Stimulated activated effector memory CD8-positive, alpha-beta T cell treated with anti-CD3 and anti-CD28 coated beads, Interleukin-12 subunit alpha, Interleukin-12 subunit beta, amount 100 ng/mL, for 72 hours (primary cell): Measurements from ENCODE around the gene PFN4.
"Not testable (repeated sequence)": the region's sequence is repeated elsewhere in the genome, so short reads cannot be mapped to it uniquely, and the experiment has no call there.

Source experiments
- ATAC-seq: fragments of 150-1000 bp; cut with Tn5 transposase; 2 replicates; pipeline ENCODE4 v1.10.0; 2021
- DNase-seq, 2 donors: peaks; one replicate each; pipeline ENCODE4 v3.0.0; 2021 to 2022; ENCODE audit warnings: low spot score in 2 of 2
- H3K27ac Mint-ChIP-seq: one replicate; pipeline ENCODE4 v1.8.0; 2022; ENCODE audit warnings: mild to moderate bottlenecking, mixed read lengths
- H3K36me3 Mint-ChIP-seq: one replicate; pipeline ENCODE4 v1.8.0; 2022; ENCODE audit warnings: mild to moderate bottlenecking, mixed read lengths
- H3K4me1 Mint-ChIP-seq: one replicate; pipeline ENCODE4 v1.8.0; 2022; ENCODE audit warnings: mixed read lengths
- H3K4me3 Mint-ChIP-seq: one replicate; pipeline ENCODE4 v1.8.0; 2022; ENCODE audit warnings: mild to moderate bottlenecking, mixed read lengths
- H3K9me3 Mint-ChIP-seq: one replicate; pipeline ENCODE4 v1.8.0; 2022; ENCODE audit warnings: mixed read lengths

The PFN4 gene

DNA sequence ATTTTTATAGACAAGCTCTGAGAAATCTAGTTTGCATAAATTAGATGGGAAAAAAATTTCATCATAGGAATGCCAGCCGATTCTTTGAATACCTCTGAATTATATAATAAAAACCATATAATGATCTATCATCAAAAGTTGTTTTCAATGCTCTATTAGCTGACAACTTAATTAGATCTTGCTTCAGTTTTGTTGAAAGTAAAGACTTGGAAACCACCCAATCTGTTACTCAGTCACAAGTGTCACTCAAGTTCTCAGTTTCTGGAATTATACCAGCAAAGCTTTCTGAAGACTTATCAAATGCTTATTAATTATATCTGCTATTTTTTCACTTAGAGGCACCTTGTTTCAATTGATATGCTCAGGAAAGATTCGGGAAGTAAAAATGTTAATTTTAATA is 21.1 kb downstream of the PFN4 start:
- ATAC-seq, result no peak
- Mint-ChIP-seq H3K36me3 (no peaks in the 10 kb centered on the region), H3K4me1 (no peaks in the 10 kb centered on the region), H3K4me3 (no peak overlapping the region), H3K27ac (no peak overlapping the region), H3K9me3 (peaks cover 9% of the 10 kb centered on the region)
- DNase-seq, result no peak

DNA sequence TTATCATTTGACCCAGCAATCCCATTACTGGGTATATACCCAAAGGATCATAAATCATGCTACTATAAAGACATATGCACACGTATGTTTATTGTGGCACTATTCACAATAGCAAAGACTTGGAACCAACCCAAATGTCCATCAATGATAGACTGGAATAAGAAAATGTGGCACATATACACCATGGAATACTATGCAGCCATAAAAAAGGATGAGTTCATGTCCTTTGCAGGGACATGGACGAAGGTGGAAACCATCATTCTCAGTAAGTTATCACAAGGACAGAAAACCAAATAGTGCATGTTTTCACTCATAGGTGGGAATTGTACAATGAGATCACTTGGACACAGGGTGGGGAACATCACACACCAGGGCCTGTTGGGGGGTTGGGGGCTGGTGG is 22.4 kb downstream of the PFN4 start:
- not testable (repeated sequence) for H3K27ac Mint-ChIP-seq, ATAC-seq, H3K4me3 Mint-ChIP-seq, H3K9me3 Mint-ChIP-seq, DNase-seq, H3K4me1 Mint-ChIP-seq, H3K36me3 Mint-ChIP-seq

DNA sequence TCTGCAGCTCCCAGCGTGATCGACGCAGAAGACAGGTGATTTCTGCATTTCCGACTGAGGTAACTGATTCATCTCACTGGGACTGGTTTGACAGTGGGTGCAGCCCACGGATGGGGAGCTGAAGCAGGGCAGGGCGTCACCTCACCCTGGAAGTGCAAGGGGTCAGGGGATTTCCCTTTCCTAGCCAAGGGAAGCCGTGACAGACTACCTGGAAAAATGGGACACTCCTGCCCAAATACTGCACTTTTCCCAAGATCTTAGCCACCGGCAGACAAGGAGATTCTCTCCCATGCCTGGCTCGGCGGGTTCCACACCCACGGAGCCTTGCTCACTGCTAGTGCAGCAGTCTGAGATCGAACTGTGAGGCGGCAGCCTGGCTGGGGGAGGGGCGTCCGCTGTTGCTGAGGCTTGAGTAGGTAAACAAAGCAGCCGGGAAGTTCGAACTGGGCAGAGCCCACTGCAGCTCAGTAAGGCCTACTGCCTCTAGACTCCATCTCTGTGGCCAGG is 27.9 kb downstream of the PFN4 start:
- H3K36me3 Mint-ChIP-seq, result peaks cover 20% of the 10 kb centered on the region
- H3K4me1 Mint-ChIP-seq, ATAC-seq, DNase-seq, H3K4me3 Mint-ChIP-seq, H3K27ac Mint-ChIP-seq, H3K9me3 Mint-ChIP-seq: not testable (repeated sequence)

DNA sequence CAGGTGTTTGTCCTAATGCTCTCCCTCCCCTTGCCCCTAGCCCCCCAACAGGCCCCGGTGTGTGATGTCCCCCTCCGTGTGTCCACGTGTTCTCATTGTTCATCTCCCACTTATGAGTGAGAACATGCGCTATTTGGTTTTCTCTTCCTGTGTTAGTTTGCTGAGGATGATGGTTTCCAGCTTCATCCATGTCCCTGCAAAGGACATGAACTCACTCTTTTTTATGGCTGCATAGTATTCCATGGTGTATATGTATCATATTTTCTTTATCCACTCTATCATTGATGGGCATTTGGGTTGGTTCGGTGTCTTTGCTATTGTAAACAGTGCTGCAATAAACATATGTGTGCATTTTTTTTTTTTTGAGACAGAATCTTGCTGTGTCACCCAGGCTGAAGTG is 29.9 kb downstream of the PFN4 start:
- not testable (repeated sequence) for ATAC-seq, H3K9me3 Mint-ChIP-seq, H3K4me3 Mint-ChIP-seq, DNase-seq, H3K27ac Mint-ChIP-seq, H3K4me1 Mint-ChIP-seq
- H3K36me3 Mint-ChIP-seq, result peaks cover 30% of the 10 kb centered on the region

DNA sequence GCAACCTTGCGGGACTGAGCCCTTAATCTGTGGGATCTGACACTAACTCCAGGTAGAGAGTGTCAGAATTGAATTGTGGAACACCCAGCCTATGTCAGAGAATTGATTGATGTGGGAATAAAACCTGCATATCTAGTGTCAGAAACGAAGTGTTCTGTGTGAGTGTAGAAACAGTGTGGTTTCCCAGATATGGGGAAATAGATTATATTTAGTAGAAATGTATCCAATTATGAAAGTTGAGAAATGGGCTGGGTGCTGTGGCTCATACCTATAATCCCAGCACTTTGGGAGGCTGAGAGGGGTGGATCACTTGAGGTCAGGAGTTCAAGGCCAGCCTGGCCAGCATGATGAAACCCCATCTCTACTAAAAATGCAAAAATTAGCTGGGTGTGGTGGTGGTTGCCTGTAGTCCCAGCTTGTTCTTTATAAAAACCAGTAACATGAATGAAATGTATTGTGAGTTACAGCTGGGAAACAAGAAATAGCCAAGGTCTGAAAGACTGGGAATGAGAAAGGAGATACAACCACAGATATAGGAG is 34.2 kb downstream of the PFN4 start:
- DNase-seq, result no peak
- Mint-ChIP-seq H3K4me1 (peaks cover 9% of the 10 kb centered on the region), H3K27ac (no peak overlapping the region), H3K4me3 (no peak overlapping the region), H3K36me3 (peaks cover 23% of the 10 kb centered on the region), H3K9me3 (peaks cover 2% of the 10 kb centered on the region)
- ATAC-seq, result no peak

DNA sequence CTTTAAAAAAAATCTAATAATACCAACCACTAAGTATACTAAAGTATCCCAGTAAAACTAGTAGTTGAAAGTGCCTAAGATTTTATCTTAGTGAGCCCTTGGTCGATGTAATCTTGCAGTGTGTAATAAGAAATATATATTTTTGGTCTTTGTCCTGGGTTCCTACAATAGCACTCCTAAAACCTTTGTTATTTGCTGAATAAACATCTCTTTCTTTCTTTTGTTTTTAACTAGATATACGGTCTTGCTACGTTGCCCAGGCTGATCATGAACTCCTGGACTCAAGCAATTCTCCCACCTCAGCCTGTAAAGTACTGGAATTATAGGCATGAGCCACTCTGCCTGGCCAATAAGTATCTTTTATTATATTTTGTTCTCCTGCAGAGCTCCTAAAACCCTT is 36.1 kb downstream of the PFN4 start:
- H3K9me3 Mint-ChIP-seq, result no peaks in the 10 kb centered on the region
- H3K4me3 Mint-ChIP-seq, result no peak overlapping the region
- peaks cover 13% of the 10 kb centered on the region for H3K4me1 Mint-ChIP-seq
- H3K36me3 Mint-ChIP-seq, result peaks cover 24% of the 10 kb centered on the region
- ATAC-seq, result no peak
- no peak for DNase-seq
- H3K27ac Mint-ChIP-seq, result no peak overlapping the region

DNA sequence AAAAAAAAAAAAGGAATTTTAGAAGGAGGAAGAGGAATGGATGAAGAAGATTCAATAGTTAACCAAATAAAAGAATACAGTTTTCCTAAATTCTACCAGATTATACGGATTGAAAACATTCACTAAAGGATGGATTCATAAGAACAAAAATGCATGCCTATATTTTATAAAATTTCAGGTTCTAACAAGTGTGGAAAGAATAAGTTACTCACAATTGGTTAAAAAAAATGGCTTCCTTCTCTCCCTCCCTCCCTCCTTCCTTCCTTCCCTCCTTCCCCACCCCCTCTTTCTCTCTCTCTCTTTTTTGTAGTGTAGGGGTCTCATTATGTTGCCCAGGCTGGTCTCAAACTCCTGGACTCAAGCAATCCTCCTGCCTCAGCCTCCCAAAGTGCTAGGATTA is 36.9 kb downstream of the PFN4 start:
- Mint-ChIP-seq H3K4me3 (no peak overlapping the region), H3K9me3 (no peaks in the 10 kb centered on the region), H3K4me1 (peaks cover 13% of the 10 kb centered on the region), H3K36me3 (peaks cover 29% of the 10 kb centered on the region), H3K27ac (no peak overlapping the region)
- no peak for DNase-seq
- no peak for ATAC-seq

DNA sequence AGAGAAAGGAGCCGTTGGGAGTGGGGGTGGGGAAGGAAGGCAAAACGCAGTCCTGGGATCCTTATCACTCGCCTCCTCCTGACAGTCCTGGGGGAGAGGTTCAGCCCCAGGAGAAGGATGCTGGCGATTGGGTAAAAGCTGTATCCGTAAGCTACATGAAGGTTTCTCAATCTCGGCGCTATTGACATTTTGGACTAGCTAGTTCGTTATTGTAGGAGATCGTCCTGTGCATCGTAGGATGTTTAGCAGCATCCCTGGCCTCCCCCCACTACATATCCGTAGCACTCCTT is 38.0 kb downstream of the PFN4 start:
- Mint-ChIP-seq H3K9me3 (no peaks in the 10 kb centered on the region), H3K27ac (peak overlapping the region; percentile 45), H3K4me3 (peak overlapping the region; percentile 76), H3K36me3 (peaks cover 35% of the 10 kb centered on the region), H3K4me1 (peaks cover 13% of the 10 kb centered on the region)
- ATAC-seq, result no peak
- DNase-seq, result no peak

DNA sequence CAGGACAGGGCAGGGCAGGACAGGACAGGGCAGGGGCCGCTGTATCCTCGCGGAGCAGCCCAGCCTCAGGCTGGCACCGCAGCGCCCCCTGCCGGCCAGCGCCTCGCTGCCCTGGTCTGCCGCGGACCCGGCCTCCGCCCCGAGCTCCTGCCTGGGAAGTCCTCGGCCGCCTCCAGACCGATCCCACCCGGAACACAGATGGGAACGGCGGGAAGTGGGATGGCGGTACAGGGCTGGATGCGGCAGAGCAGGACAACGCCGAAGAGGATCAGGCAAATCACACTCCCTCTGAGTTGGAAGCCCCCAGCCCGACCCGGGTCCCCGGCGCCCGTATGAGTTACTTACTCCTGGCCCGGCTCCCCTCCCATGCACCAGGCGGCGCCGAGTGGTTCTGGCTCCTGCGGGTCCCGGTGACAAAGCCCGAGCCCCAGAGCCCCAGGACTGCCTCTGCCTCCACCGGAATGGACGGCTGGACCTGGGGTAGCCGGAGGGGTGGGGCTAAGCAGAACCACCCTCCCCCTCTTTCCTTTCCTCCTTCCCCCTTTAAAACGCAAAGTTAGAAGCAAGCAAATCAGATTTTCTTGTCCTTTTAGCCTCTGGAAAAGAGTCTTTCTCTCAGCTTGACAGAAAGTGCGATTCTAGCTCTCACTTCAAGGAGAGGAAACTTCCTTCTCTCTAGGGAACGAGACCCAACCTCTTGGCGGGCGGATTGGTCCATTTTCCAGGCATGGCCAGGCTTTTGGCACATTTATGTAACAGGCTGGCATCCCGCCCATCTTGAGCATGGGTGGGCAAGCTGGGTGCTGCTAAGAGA is 38.5 kb downstream of the PFN4 start, which contains the start of gene TP53I3:
Gene TP53I3, minus strand, starts transcription at position 449 of the 814 bp plus-strand sequence. CDS start 508 bp downstream, outside the sequence.
- peaks cover 13% of the 10 kb centered on the region for H3K4me1 Mint-ChIP-seq
- ATAC-seq (peak; percentile 97), DNase-seq (peak; percentile 93 to 96)
- H3K4me3 Mint-ChIP-seq, result peak within 1 kb of the TSS; percentile 76
- H3K27ac Mint-ChIP-seq, result peak within 1 kb of the TSS; percentile 45
- no peaks in the 10 kb centered on the region for H3K9me3 Mint-ChIP-seq
- peaks cover 35% of the 10 kb centered on the region for H3K36me3 Mint-ChIP-seq

DNA sequence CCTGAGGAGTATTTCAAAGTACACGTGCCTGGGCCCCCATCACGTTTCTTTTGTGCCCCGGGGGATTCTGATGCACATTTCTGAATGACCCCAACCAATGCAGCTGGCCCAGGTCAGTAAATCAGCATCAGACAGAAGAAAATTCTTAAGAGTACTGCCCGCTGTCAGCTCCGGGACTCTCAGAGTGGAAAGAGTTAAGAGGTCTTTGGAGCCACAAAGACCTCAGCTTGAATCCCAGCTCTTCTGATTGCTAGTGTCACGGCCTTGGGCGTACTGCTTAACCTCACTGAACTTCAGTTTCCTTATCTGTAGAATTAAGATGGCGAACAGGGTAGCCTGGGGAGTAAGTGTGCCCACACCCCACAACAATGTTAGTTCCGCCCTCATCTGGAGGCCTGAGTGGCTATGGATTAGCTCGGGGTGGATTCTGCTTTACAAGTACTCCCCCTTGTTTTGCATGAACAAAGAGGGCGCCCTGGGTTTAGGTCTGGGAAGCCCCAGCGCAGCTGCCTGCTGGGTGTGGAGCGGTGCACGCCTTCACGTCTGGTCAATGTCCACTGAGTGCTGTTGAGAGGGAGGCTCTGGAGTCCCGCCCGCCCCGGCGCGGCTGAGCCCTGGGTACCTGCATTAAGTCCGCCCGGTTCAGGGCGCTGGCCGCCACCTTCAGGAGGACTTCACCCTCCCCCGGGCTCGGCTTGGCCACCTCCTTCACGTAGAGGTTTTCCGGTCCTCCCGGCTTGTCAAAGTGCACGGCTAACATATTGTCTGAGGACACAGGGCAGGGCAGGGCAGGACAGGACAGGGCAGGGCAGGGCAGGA is 39.4 kb downstream of the PFN4 start:
- Mint-ChIP-seq H3K9me3 (no peaks in the 10 kb centered on the region), H3K36me3 (peaks cover 29% of the 10 kb centered on the region), H3K4me1 (peaks cover 13% of the 10 kb centered on the region), H3K27ac (peak overlapping the region; percentile 45), H3K4me3 (peak overlapping the region; percentile 76)
- DNase-seq, result no peak
- peak; percentile 70 for ATAC-seq

DNA sequence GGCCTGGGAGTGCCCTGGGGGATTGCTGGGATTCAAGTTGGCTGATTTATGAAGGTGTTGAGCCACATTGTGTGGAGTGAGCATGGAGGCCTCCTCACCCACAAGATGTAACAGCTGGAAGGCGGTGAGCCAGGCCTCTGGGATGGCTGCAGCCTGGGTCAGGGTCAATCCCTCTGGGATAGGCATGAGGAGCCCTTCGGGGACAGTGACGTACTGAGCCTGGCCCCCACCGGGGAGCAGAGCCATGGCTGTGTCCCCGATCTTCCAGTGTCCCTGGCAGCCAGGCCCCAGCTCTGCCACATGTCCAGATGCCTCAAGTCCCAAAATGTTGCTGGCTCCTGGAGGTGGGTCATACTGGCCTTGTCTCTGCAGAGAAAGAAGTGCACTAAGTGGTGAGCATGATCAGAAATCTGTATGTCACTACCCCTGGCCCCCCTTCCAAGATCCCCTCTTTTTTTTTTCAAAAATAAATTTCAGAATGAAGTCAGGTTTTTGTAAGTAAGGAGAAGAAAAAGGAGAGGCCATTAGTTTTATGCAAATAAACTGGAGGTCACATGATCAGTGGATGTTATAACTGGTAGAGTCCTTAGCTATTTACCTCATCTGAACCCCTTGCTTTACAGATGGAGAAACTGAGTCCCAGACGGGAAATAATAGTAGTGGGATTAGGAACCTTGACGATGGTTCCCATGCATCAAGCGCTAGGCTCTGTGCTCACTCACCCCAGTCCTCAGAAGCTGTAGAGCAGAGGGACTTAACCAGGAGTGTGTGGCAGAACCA is 40.2 kb downstream of the PFN4 start:
- no peak for ATAC-seq
- no peaks in the 10 kb centered on the region for H3K9me3 Mint-ChIP-seq
- no peak for DNase-seq
- H3K4me1 Mint-ChIP-seq, result peaks cover 13% of the 10 kb centered on the region
- peak overlapping the region; percentile 76 for H3K4me3 Mint-ChIP-seq
- H3K27ac Mint-ChIP-seq, result peak overlapping the region; percentile 45
- H3K36me3 Mint-ChIP-seq, result peaks cover 23% of the 10 kb centered on the region

DNA sequence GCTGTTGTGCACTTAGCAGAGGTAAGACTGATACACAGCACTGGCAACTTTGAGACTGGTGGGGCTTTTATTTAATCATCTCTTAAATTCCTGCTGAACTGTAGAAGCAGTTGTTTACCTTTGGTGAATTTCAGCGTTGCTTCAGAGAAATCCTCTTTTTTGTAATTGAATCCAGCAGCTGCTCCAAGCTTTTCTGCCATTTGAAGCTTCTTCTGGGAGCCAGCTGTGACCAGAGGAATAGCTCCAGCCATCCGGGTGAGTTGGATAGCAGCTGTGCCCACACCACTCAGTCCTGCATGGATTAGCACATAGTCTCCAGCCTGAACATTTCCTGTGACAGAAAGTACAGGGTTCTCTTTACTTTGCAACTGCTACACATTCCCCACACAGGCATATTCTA is 42.4 kb downstream of the PFN4 start:
- ATAC-seq (no peak), DNase-seq (no peak)
- no peaks in the 10 kb centered on the region for H3K9me3 Mint-ChIP-seq
- no peak overlapping the region for H3K27ac Mint-ChIP-seq
- H3K4me1 Mint-ChIP-seq, result peaks cover 21% of the 10 kb centered on the region
- peaks cover 32% of the 10 kb centered on the region for H3K36me3 Mint-ChIP-seq
- no peak overlapping the region for H3K4me3 Mint-ChIP-seq

DNA sequence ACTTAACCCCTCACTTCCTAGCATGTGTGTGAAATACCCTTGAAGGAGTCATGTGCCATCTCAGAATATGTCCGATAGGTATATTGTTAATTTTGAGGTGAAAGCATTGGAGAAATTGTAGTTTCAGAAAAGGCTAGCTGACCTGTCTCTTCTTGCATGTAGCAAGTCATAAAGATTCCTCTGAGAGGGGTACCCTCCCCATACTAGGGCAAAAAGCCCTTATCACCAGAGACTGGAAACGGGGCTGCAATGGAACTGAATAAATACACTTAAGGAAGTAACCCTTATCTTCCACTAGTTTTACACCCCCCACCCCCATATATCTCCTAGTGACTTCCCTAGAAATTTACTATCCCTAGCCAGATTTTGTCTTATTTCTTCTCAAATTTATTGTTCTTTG is 45.3 kb downstream of the PFN4 start:
- Mint-ChIP-seq H3K4me3 (peak overlapping the region; percentile 92), H3K36me3 (peaks cover 55% of the 10 kb centered on the region), H3K9me3 (no peaks in the 10 kb centered on the region), H3K27ac (peak overlapping the region; percentile 96), H3K4me1 (peaks cover 32% of the 10 kb centered on the region)
- ATAC-seq (no peak), DNase-seq (no peak)

DNA sequence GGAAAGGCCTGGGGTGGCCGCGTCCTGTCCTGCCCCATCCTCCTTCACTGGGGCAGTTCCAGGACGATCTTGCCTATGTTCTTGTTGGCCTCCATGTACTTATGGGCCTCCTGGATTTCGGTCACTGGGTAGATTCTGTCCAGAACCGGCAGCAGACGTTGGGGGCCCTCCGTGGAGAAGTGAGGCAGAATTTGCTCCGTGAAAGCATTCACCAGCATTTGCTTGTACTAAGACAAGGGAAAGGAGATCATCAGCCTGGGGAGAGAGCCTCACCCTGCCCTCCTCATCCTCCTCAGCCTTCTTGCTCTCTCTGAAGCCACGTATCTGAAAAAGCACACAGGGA is 45.6 kb downstream of the PFN4 start:
- DNase-seq, result no peak
- peak overlapping the region; percentile 92 for H3K4me3 Mint-ChIP-seq
- H3K4me1 Mint-ChIP-seq, result peaks cover 32% of the 10 kb centered on the region
- no peaks in the 10 kb centered on the region for H3K9me3 Mint-ChIP-seq
- ATAC-seq, result no peak
- peaks cover 58% of the 10 kb centered on the region for H3K36me3 Mint-ChIP-seq
- peak overlapping the region; percentile 96 for H3K27ac Mint-ChIP-seq
